Measurements from ENCODE around the gene AKAP1.

DNA sequence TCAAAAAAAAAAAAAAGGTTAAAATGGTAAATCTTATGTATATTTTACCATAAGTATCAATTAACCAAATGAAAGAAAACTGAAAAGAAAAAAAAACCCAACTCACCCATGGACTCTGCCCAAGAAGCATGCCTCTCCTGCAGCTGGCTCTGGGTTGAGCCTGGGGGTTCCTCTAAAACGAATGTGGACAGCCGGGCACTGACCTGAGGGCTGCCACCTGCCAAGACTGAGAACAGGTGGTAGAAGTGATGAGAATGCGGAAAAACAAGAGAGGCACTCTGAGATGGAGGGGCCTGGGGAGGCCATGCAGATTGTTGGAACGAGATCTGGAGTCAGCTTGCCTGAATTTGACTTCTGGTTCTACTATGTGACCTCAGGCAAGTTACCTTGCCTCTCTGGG is 85.8 kb downstream of the AKAP1 start:
- TF ChIP-seq CTCF (conservative IDR thresholded peaks at IDR 0.05) = no peak
- TF ChIP-seq EZH2 (IDR thresholded peaks at IDR 0.05; ENCODE audit: low read depth) = no peak

Data from PC-9 (cell line).